Measurements from ENCODE around the gene ESPNL.

ESPNL gene

DNA sequence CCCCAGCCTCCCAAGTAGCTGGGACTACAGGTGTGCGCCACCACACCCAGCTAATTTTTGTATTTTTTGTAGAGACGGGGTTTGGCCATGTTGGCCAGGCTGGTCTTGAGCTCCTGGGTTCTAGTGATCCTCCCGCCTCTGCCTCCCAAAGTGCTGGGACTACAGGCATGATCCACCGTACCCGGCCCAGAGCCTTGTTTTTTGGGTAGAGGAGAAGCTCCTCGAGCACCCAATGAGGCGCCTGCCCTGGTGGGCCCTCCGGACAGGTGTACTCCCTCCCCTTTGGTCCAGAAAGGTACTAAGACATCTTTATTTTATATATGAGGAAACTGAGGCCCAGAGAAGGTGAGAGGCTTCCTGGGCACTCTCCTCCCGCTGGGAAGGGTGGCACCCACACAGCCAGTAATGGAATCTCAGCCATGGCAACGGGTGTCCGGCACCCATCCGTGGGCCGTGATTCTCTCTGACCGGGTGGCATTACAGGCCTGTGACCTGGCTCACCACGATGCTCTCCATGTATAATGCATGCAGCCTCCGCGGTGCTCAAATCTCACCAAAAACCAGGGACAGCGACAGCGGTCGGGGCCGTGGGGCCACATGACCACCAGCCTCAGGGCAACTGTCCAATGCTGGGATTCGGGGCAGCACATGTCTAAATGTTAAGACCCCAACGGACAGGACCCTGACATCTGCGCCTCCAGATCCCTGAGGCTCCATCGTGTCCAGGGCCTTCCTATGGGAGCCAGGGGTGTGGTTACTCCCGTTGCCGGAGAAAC is 21.6 kb downstream of the ESPNL start:
- no peak for DNase-seq (ENCODE audit: low read depth)
- TF ChIP-seq, protein P1, sequence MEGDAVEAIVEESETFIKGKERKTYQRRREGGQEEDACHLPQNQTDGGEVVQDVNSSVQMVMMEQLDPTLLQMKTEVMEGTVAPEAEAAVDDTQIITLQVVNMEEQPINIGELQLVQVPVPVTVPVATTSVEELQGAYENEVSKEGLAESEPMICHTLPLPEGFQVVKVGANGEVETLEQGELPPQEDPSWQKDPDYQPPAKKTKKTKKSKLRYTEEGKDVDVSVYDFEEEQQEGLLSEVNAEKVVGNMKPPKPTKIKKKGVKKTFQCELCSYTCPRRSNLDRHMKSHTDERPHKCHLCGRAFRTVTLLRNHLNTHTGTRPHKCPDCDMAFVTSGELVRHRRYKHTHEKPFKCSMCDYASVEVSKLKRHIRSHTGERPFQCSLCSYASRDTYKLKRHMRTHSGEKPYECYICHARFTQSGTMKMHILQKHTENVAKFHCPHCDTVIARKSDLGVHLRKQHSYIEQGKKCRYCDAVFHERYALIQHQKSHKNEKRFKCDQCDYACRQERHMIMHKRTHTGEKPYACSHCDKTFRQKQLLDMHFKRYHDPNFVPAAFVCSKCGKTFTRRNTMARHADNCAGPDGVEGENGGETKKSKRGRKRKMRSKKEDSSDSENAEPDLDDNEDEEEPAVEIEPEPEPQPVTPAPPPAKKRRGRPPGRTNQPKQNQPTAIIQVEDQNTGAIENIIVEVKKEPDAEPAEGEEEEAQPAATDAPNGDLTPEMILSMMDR (conservative IDR thresholded peaks at IDR 0.05; ENCODE audit: control insufficient read depth, insufficient read depth, low read depth, low read length) = no peak

DNA sequence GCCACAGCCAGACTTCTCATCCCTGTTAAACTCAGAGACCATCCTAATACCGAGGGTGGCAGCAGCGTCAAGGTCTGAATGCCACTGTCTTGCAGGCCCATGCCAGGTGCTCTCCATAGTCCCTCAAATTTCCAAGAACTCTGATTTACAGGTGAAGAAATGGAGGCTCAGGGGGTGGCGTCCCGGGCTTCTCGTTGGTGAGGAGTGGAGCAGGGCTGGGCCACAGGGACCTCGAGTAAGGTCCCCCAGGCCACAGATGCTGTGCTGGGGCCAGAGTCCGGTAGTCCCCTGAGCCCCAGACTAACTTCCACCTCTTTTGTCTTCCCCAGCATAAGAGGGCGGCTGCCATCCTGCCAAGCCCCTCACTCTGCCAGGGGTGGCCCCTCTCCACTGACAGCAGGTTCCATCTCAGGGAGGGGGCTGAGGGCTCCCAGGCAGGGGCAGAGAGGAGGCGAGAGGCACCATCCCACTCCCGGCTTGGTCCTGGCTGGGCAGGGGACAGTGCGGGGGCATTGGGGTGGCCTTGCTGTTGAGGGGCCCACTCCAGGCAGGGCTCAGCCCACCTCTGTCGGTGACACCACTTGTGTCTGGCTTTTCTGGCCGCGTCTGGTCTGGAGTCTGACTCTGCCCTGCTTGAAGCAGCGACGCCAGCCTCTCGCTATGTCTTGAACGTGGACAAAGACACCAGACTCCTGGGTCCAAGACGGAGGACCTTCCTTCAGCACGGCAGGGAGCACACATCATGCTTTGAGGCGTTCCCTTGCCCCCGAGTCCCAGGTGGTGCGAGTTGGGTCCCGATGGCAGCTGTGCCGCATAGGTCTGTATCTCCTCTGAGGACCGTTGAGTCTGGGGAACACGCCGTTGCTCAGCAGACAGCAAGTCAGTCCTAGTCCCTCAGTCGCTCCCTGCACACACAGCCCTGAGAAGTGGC is 22.4 kb downstream of the ESPNL start:
- DNase-seq (ENCODE audit: low read depth) = no peak
- TF ChIP-seq, protein P1 (conservative IDR thresholded peaks at IDR 0.05; ENCODE audit: control insufficient read depth, insufficient read depth, low read depth, low read length) = no peak
- H3K4me3 ChIP-seq (ENCODE audit: control insufficient read depth, low read depth, low read length) = no peak overlapping the region

More for the DNA sequence above, 21.6 kb downstream of the ESPNL start:
- no peak overlapping the region for H3K4me3 ChIP-seq (ENCODE audit: control insufficient read depth, low read depth, low read length)

DNA sequence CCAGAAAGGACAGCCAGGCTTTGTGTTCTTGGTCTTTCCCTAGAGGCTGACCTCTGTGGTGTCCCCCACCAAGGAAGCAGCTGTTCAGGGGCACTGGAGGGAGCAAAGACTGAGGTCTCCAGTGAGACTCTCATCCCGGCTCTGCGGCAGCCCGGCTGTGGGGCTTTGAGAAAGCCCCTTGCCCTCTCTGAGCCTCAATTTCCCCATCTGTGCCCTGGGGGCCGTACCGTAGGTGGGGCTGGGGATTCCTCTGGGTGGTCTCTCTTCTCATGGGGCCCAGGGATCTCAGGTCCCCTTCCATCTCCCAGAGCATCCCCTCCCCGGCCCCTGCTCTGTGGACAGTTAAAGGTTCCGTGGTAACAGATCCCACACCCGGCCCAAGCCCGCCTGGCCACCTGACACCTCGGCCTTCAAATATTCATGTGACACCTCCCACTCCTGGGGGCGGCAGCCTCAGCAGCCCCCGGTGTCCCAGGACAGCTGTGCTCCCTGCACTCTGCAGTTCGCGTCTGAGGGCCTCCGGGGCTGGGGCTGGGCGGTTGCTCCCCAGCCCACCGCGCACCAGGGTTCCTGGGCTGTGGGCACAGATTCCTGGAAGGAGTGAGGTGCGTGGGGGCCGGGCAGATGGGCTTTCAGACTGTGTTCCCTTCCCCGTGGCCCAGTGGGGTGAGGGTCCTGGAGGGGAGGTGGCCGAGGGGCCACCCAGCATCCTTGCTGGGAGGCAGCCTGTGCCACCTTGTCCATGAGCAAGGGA is 23.3 kb downstream of the ESPNL start:
- no peak overlapping the region for H3K4me3 ChIP-seq (ENCODE audit: control insufficient read depth, low read depth, low read length)
- DNase-seq (ENCODE audit: low read depth) = no peak
- TF ChIP-seq, protein P1 (conservative IDR thresholded peaks at IDR 0.05; ENCODE audit: control insufficient read depth, insufficient read depth, low read depth, low read length) = no peak

DNA sequence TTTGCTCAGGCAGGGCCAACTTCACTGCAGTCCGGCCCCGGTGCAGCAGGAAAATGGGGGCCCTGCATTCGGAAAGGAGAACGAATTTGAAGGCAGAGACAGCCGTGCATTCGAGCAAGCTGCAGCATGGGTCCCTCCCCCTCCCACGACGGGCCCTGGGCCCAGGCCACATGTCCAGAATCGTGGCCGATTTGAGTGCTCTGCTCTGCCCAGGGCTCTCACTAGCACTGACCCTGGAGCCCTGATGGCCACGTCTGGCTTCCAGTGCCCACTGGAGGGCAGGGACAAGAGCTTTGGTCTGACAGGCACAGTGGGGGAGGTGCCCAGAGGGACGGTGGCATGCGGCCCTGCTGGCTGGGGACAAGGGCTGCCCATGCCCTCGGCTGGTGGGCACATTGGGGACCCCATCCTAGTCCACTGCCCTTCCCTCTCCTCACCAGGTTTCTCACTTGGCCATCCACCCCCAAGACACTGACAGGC is 23.9 kb downstream of the ESPNL start:
- TF ChIP-seq, protein P1 (conservative IDR thresholded peaks at IDR 0.05; ENCODE audit: control insufficient read depth, insufficient read depth, low read depth, low read length) = no peak
- no peak for DNase-seq (ENCODE audit: low read depth)

DNA sequence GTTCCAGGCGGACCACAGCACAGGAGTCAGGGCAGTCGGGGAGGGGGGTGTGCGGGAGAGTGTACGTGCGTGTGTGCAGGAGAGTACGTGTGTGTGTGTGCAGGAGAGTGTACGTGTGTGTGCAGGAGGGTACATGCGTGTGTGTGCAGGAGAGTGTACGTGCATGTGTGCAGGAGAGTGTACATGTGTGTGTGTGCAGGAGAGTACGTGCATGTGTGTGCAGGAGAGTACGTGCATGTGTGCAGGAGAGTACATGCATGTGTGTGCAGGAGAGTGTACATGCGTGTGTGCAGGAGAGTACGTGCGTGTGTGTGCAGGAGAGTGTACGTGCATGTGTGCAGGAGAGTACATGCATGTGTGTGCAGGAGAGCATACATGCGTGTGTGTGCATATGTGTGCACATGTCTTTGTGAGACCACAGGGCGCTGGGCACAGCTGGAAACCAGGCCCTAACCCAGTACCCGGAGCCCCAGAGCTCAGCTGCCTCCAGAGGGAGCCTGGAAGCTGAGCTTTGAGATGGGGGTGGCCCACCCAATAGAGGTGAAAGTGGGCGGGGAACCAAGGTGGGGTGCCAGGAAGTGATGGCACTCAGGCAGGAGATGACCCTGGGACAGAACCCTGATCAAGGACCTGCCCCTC is 24.5 kb downstream of the ESPNL start:
- no peak overlapping the region for H3K4me3 ChIP-seq (ENCODE audit: control insufficient read depth, low read depth, low read length)
- TF ChIP-seq, protein P1 (conservative IDR thresholded peaks at IDR 0.05; ENCODE audit: control insufficient read depth, insufficient read depth, low read depth, low read length) = no peak
- DNase-seq (ENCODE audit: low read depth) = no peak

More for the DNA sequence above, 23.9 kb downstream of the ESPNL start:
- H3K4me3 ChIP-seq (ENCODE audit: control insufficient read depth, low read depth, low read length) = no peak overlapping the region

All from fibroblast of mammary gland (primary cell).